Panc1 (cell line): Measurements from ENCODE around the gene OSBPL9. TPM values are rescaled to one million over a fixed set of nuclear protein-coding genes. Genes with fewer than 3 reads are reported as not detected.

ENCODE experiments used
- ATAC-seq: fragments of 200-7000 bp; cut with Tn5 transposase; 2 replicates; pipeline ENCODE4 v1.9.1; 2020; ENCODE audit warnings: mild to moderate bottlenecking, moderate library complexity
- BruUV-seq: library from RNA; stranded (reverse); fragments of 400-500 nt; replicated peaks from 2 replicates; lab custom pipeline; 2021; lab: Mats Ljungman, UMichigan
- CTCF ChIA-PET: fragments of 300-600 bp; sonication (Branson Sonifier 250); formaldehyde crosslinking; loops from one replicate; lab custom pipeline; 2022; ENCODE audit warnings: antibody characterized with exemption; lab: Charles Lee
- POLR2A ChIA-PET: fragments of 300-600 bp; sonication (Branson Sonifier 250); formaldehyde crosslinking; loops from one replicate; lab custom pipeline; 2022; ENCODE audit warnings: antibody characterized with exemption; lab: Charles Lee
- DNase-seq: peaks from one replicate; pipeline ENCODE4 v3.0.0-alpha.2; 2010; ENCODE audit warnings: low read depth, low spot score
- H3K27ac ChIP-seq: 2 replicates; pipeline ENCODE4 v1.5.1; 2011; ENCODE audit warnings: mild to moderate bottlenecking, low read length, inconsistent platforms
- H3K27me3 ChIP-seq: fragments of 200-500 bp; sonication (Bioruptor generic); 2 replicates; pipeline ENCODE4 v1.6.0; 2014; ENCODE audit warnings: low read length, inconsistent platforms; ENCODE audit not compliant: control insufficient read depth, insufficient read depth
- H3K36me3 ChIP-seq: fragments of 200-500 bp; sonication (Bioruptor generic); 2 replicates; pipeline ENCODE4 v1.5.1; 2014; ENCODE audit warnings: inconsistent platforms, mild to moderate bottlenecking, low read length, moderate library complexity; ENCODE audit not compliant: control insufficient read depth, insufficient read depth
- H3K4me1 ChIP-seq: 2 replicates; pipeline ENCODE4 v1.5.1; 2011; ENCODE audit warnings: inconsistent platforms, mild to moderate bottlenecking, low read length, moderate library complexity; ENCODE audit not compliant: control insufficient read depth, insufficient read depth
- H3K4me3 ChIP-seq, 2 experiments: 2 replicates each; pipeline ENCODE4 v1.5.1; 2011 to 2012; ENCODE audit warnings: low read depth in 2 of 2, low read length in 2 of 2, mild to moderate bottlenecking in 2 of 2, inconsistent platforms in 1 of 2, moderate library complexity in 1 of 2
- H3K9me3 ChIP-seq: fragments of 200-500 bp; sonication (Bioruptor generic); 2 replicates; pipeline ENCODE4 v1.5.1; 2014; ENCODE audit warnings: low read depth, mild to moderate bottlenecking, inconsistent platforms, low read length, moderate library complexity; ENCODE audit not compliant: control insufficient read depth, insufficient read depth
- CTCF ChIP-seq: fragments of 450-650 bp; IDR thresholded peaks from 2 replicates; pipeline ENCODE4 v1.5.1; 2017; ENCODE audit warnings: mild to moderate bottlenecking
- POLR2AphosphoS5 ChIP-seq: IDR thresholded peaks from 2 replicates; pipeline ENCODE4 v1.6.1; 2012; ENCODE audit warnings: mild to moderate bottlenecking, low read depth, low read length, moderate library complexity
- REST ChIP-seq, 2 experiments: IDR thresholded peaks; 2 replicates each; pipeline ENCODE4 v1.6.1; 2011 to 2012; ENCODE audit warnings: low read depth in 2 of 2, control low read depth in 1 of 2, low read length in 1 of 2, mild to moderate bottlenecking in 1 of 2, moderate library complexity in 1 of 2; ENCODE audit not compliant: insufficient read depth in 1 of 2
- SIN3A ChIP-seq: IDR thresholded peaks from 2 replicates; pipeline ENCODE4 v1.6.1; 2012; ENCODE audit warnings: low read depth, mild to moderate bottlenecking, low read length, moderate library complexity, borderline replicate concordance; ENCODE audit not compliant: insufficient read depth
- TCF7L2 ChIP-seq: IDR thresholded peaks from 2 replicates; pipeline ENCODE4 v1.6.1; 2011; ENCODE audit warnings: mild to moderate bottlenecking, low read depth, low read length, inconsistent platforms
- in situ Hi-C: cut with HindIII; loops from 2 replicates; pipeline ENCODE4 v1.10.0; 2016; ENCODE audit warnings: low sequenced_read_pairs, low pct_unique_long_range_greater_than_20kb
- intact Hi-C: fragments of 100-400 bp; cut with micrococcal nuclease; formaldehyde crosslinking; loops from one replicate; pipeline ENCODE4 v1.10.0; 2022; ENCODE audit not compliant: unreplicated experiment
- total RNA-seq: library from RNA; stranded (reverse); gene quantifications from one replicate; pipeline ENCODE4 v1.2.1, GENCODE V29; 2021; ENCODE audit not compliant: unreplicated experiment

Gene OSBPL9
- total RNA-seq, 1 experiment from 2014 or later, result 85.5 TPM

- ATAC-seq (no peak), DNase-seq (no peak)
- intact Hi-C loops, result no loop called here
- no peaks in the 10 kb centered on the region for H3K27me3 ChIP-seq
- ChIA-PET POLR2A (no interaction called here), CTCF (no interaction called here)
- H3K27ac ChIP-seq, result no peak overlapping the region
- H3K36me3 ChIP-seq, result peaks cover 22% of the 10 kb centered on the region
- no peak for TF ChIP-seq REST (IDR thresholded peaks at IDR 0.05; ENCODE audit: insufficient read depth in 1 of 2, low read depth in 2 of 2, low read length in 1 of 2)
- TF ChIP-seq SIN3A, result no peak
- no peak for TF ChIP-seq TCF7L2
- TF ChIP-seq CTCF, result no peak
- no peak for TF ChIP-seq POLR2AphosphoS5
- no peaks in the 10 kb centered on the region for H3K9me3 ChIP-seq
- no peaks in the 10 kb centered on the region for H3K4me1 ChIP-seq
- BruUV-seq, result no TSS peak
- in situ Hi-C loops, result no loop called here
- no peak overlapping the region for H3K4me3 ChIP-seq
These were observed 182.5 kb downstream of the OSBPL9 start for GRCh38 chr1:51799372-51799771.

GRCh38 chr1:51814513-51814912 lies 197.6 kb downstream of the OSBPL9 start:
- DNase-seq (no peak), ATAC-seq (no peak)
- Histone ChIP-seq H3K9me3 (no peaks in the 10 kb centered on the region), H3K4me3 (no peak overlapping the region), H3K27ac (no peak overlapping the region), H3K36me3 (peaks cover 41% of the 10 kb centered on the region), H3K27me3 (no peaks in the 10 kb centered on the region), H3K4me1 (no peaks in the 10 kb centered on the region)
- ChIA-PET CTCF (no interaction called here), POLR2A (no interaction called here)
- in situ Hi-C loops, result no loop called here
- intact Hi-C loops, result no loop called here
- TF ChIP-seq TCF7L2 (no peak), CTCF (no peak), POLR2AphosphoS5 (no peak), REST (IDR thresholded peaks at IDR 0.05; ENCODE audit: insufficient read depth in 1 of 2, low read depth in 2 of 2, low read length in 1 of 2) (no peak), SIN3A (no peak)
- BruUV-seq, result no TSS peak
